Measurements from ENCODE around the gene CAMK2D. TPM values are rescaled to one million over a fixed set of nuclear protein-coding genes. Genes with fewer than 3 reads are reported as not detected.

CAMK2D gene
- total RNA-seq, 1 experiment from 2014 or later, result 29.5 TPM

GRCh38 chr4:113480109-113480508 is 281.4 kb downstream of the CAMK2D start:
- H3K9me3 ChIP-seq (ENCODE audit: control insufficient read depth, insufficient read depth, low read depth, low read length), result peaks cover 13% of the 10 kb centered on the region; the same call in 1 of the 2 replicates
- no peak overlapping the region for H3K4me3 ChIP-seq (ENCODE audit: low read depth in 2 of 2, low read length in 2 of 2)
- TF ChIP-seq TCF7L2 (IDR thresholded peaks at IDR 0.05; ENCODE audit: low read depth, low read length) (no peak), POLR2AphosphoS5 (IDR thresholded peaks at IDR 0.05; ENCODE audit: low read depth, low read length) (no peak), SIN3A (IDR thresholded peaks at IDR 0.05; ENCODE audit: borderline replicate concordance, insufficient read depth, low read depth, low read length) (no peak), REST (IDR thresholded peaks at IDR 0.05; ENCODE audit: insufficient read depth in 1 of 2, low read depth in 2 of 2, low read length in 1 of 2) (no peak)
- TF ChIP-seq, protein P1, sequence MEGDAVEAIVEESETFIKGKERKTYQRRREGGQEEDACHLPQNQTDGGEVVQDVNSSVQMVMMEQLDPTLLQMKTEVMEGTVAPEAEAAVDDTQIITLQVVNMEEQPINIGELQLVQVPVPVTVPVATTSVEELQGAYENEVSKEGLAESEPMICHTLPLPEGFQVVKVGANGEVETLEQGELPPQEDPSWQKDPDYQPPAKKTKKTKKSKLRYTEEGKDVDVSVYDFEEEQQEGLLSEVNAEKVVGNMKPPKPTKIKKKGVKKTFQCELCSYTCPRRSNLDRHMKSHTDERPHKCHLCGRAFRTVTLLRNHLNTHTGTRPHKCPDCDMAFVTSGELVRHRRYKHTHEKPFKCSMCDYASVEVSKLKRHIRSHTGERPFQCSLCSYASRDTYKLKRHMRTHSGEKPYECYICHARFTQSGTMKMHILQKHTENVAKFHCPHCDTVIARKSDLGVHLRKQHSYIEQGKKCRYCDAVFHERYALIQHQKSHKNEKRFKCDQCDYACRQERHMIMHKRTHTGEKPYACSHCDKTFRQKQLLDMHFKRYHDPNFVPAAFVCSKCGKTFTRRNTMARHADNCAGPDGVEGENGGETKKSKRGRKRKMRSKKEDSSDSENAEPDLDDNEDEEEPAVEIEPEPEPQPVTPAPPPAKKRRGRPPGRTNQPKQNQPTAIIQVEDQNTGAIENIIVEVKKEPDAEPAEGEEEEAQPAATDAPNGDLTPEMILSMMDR (IDR thresholded peaks at IDR 0.05), result no peak
- in situ Hi-C loops (cut with HindIII; ENCODE audit: low pct_unique_long_range_greater_than_20kb, low sequenced_read_pairs) (no loop called here), intact Hi-C loops (cut with micrococcal nuclease; ENCODE audit: unreplicated experiment) (no loop called here)
- H3K27me3 ChIP-seq (ENCODE audit: control insufficient read depth, insufficient read depth, low read length), result no peaks in the 10 kb centered on the region
- DNase-seq (ENCODE audit: low read depth, low spot score) (no peak), ATAC-seq (no peak)
- no TSS peak for BruUV-seq (replicated peaks)
- H3K4me1 ChIP-seq (ENCODE audit: control insufficient read depth, insufficient read depth, low read length), result no peaks in the 10 kb centered on the region
- H3K36me3 ChIP-seq (ENCODE audit: control insufficient read depth, insufficient read depth, low read length), result no peaks in the 10 kb centered on the region
- ChIA-PET POLR2A (no interaction called here), CTCF (no interaction called here)
- no peak overlapping the region for H3K27ac ChIP-seq (ENCODE audit: low read length)

DNA sequence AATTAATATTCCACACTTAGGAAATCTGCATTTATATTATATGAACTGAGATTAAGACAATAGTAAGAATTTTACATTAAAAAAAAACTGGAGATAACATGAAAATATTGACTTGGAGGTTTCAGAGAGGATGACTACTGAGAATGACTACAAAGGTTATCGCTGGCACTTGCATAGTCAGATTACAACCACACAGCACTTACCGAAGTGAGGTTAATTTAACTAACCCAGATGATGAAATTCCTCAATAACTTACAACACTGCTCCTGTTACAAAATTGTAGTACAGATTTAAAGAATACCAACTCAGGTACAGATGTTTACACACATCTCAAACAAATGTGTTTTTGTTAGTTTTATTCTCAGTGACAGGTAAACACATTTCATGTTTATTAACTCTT is 283.5 kb downstream of the CAMK2D start:
- BruUV-seq (replicated peaks), result no TSS peak
- ATAC-seq, result no peak
- no peak for TF ChIP-seq TCF7L2 (IDR thresholded peaks at IDR 0.05; ENCODE audit: low read depth, low read length)
- TF ChIP-seq REST (IDR thresholded peaks at IDR 0.05; ENCODE audit: insufficient read depth in 1 of 2, low read depth in 2 of 2, low read length in 1 of 2), result no peak
- peaks cover 13% of the 10 kb centered on the region; the same call in 1 of the 2 replicates for H3K9me3 ChIP-seq (ENCODE audit: control insufficient read depth, insufficient read depth, low read depth, low read length)
- no peak for DNase-seq (ENCODE audit: low read depth, low spot score)
- no peak overlapping the region for H3K4me3 ChIP-seq (ENCODE audit: low read depth in 2 of 2, low read length in 2 of 2)
- CTCF ChIA-PET, result no interaction called here
- H3K36me3 ChIP-seq (ENCODE audit: control insufficient read depth, insufficient read depth, low read length), result no peaks in the 10 kb centered on the region
- intact Hi-C loops (cut with micrococcal nuclease; ENCODE audit: unreplicated experiment), result no loop called here
- in situ Hi-C loops (cut with HindIII; ENCODE audit: low pct_unique_long_range_greater_than_20kb, low sequenced_read_pairs), result no loop called here
- H3K27ac ChIP-seq (ENCODE audit: low read length), result no peak overlapping the region
- H3K27me3 ChIP-seq (ENCODE audit: control insufficient read depth, insufficient read depth, low read length), result no peaks in the 10 kb centered on the region
- POLR2A ChIA-PET, result no interaction called here
- H3K4me1 ChIP-seq (ENCODE audit: control insufficient read depth, insufficient read depth, low read length), result no peaks in the 10 kb centered on the region; the same call in 1 of the 2 replicates
